Right renal pelvis (tissue), 4 donors: ENCODE measurements around the gene SAP30. TPM values are rescaled to one million over a fixed set of nuclear protein-coding genes. Genes with fewer than 3 reads are reported as not detected.
A peak's percentile ranks its signal among the peaks of the same experiment; 100 is the strongest.

Experiments used
- DNase-seq, 4 donors: peaks; one replicate each; pipeline ENCODE4 v3.0.0-alpha.2; 2013; ENCODE audit warnings: low read depth in 4 of 4, low spot score in 3 of 4, missing footprints in 1 of 4
- polyA plus RNA-seq, 4 donors: library from polyadenylated mRNA; unstranded; fragments of 120-200 nt; gene quantifications; one replicate each; pipeline ENCODE4 v1.2.1, GENCODE V29; 2013; ENCODE audit not compliant: insufficient read length in 4 of 4

Gene SAP30
- 10 to 100 TPM; 11.2 to 14.6 (median 13.4) TPM for polyA plus RNA-seq

GRCh38 chr4:173370477-173371291 lies at the start of gene SAP30:
SAP30 (plus strand) TSS chr4:173370954; CDS start chr4:173371183, 229 bp downstream.
- DNase-seq = peak; percentile 98 to 99 (median 98)

- no peak for DNase-seq
Observed at GRCh38 chr4:173325007-173325736, 45.6 kb upstream of the SAP30 start.

DNA sequence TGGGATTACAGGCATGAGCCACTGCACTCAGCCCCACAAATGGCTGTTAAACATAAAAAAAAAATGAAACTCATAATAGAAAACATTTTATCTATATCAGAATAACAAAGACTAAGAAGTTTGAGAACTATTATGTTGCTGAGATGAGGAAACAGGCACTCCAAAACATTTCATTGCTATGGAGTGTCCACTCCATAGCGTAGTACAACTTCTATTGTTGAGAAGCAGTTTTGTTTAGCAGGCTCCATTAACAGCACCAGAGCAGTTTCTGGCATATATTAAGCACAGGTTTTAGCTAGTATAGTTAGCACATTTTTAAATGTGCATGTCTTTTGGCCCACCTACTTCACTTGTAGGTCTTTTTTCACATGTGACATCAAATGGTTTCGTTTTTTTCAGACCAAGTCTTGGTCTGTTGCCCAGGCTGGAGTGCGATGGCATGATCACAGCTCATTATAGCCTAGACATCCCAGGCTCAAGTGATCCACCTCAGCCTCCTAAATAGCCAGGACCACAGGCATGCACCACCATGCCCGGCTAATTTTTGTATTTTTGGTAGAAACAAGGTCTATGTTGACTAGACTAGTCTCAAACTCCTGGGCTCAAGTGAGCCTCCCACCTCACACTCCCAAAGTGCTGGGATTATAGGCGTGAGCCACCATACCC lies 42.4 kb upstream of the SAP30 start:
- no peak for DNase-seq

- no peak for DNase-seq
Observed at GRCh38 chr4:173330590-173330989, 40.2 kb upstream of the SAP30 start.

DNA sequence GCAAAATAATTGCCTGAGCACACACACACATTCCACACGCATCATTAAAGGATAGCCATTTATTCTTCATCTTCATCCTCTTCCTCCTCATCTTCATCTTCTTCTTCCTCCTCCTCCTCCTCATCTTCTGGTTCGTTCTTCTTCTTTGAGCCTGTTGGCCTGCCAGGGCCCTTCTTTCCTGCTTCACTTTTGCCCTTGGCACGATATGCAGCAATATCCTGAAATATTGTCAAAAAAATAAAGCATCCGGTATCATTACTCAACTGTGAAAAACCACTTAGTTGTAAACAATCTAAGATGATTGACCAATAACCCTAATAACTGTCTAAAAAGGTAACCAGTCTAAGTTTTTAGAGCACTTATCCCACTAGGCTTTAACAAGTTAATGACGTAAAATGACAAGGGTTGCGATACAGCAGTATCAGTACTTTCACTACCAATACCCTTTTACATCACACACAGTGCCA lies 38.7 kb upstream of the SAP30 start:
- DNase-seq = no peak

DNA sequence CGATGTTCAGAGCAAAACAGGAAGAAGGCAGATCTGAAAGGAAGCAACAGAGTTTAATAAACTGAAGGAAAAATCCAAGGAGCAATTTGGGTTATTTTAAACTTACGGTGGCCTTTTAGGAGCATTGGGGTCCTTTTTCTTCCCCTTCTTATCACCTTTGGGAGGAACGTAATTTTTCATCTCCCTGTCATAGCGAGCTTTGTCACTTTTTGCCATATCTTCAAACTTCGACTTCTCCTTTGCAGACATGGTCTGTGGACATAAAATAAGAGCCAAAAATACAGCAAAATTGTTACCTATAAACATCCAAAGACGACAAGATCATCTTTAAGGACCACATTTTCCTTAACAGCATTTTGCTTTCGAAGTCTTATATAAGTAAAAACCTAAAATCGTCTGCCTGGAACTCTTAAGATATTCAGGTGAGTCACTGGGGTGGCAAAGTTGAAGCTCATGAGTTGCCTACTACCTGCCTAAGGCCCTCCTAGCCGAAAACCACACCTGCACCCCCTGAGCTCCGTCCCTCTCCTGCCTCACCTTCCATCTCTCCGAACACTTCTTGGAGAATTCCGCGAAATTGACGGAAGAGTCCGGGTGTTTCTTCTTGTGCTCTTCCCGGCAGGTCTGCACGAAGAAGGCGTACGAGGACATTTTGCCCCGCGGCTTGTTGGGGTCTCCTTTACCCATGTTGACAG lies 37.6 kb upstream of the SAP30 start:
- no peak for DNase-seq

DNA sequence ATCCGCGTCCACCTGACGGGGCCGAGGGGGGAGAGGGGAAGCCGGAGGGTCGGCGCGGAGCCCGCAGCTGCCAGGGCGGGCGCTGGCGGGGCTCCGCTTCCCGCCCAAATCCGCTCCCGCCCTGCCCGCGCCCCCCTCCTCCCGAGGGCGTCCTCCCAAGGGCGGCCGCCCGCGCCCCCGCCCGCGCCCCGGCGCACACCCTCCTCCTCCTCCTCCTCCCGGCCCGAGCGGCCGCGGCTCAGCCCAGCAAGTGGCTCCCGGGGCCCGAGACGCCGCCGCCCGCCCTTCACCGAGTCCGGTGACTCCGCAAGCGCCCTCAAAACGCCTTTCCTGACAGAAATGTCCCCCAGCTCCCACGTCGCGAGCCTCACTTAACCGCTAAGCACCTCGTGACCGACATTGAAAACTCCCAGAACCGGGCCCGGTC lies 37.1 kb upstream of the SAP30 start:
- peak in 3 of 4 donors; percentile 20 to 51 (median 28) for DNase-seq

DNA sequence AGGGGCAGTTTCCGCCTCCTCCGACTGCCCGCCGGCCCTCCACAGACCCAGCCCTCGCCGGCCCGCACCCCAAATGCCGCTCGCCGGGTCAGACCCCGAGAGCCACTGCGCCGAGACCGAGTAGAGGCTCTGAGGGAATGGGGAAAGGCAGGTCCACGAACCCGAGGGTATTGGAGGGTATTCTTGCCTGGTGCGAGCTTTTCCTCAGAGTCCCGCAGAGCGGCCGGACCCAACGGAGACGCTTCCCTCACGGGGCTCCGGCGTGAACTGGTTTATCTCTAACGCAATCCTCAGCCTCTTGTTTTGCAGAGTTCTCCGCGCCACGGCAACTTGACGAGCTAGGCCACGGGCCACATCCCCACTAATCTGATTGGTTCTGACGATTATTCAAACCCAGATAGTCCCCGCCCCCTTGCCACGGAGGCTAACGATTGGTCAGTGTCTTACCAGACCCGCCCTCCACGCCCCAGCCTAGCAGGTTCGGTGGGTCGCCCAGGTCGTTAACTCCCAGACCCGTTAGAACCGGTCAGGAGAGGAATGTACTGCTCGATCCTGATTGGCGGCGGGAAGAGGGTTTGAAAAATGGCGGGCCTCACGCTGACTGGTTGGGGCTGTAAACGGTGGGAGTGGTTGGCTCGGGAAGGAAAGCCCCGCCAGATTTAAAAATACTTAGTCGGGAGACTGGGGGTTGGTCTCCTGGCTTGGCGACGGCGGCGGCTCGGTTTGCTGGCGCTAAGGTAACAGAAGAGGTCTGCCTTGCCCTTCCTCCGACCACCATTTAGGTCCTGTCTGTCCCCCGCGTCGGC lies 36.5 kb upstream of the SAP30 start, which contains the start of gene HMGB2:
Gene HMGB2, minus strand, starts transcription at position 274 of the 806 bp plus-strand sequence. CDS start 709 bp downstream, outside the sequence.
- peak; percentile 99 to 100 (median 100) for DNase-seq

- DNase-seq = peak; percentile 66 to 80 (median 72)
Observed at GRCh38 chr4:173334891-173335752, 35.6 kb upstream of the SAP30 start.

- no peak for DNase-seq
Observed at GRCh38 chr4:173337463-173337862, 33.3 kb upstream of the SAP30 start.

- no peak for DNase-seq
Observed at GRCh38 chr4:173343832-173344397, 26.8 kb upstream of the SAP30 start.

DNA sequence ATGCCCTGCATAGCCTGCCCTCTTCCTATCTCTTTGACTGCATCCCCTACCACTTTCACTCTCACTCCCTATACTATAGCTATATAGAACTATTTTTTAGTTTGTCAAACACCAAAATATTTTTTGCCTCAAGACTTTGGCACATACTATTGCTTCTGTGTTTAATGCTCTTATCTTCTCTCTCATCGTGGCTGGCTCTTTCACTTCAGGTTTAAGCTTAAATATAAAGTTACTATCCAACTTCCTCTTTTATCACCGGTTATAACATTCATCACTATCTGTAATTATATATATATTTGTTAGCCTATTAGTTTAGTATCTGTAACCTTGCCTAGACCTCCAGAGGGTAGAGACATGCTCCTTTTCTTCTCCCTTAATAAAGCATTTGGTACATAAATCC lies 25.1 kb upstream of the SAP30 start:
- no peak for DNase-seq

GRCh38 chr4:173346074-173346473 lies 24.7 kb upstream of the SAP30 start:
- DNase-seq = no peak

DNA sequence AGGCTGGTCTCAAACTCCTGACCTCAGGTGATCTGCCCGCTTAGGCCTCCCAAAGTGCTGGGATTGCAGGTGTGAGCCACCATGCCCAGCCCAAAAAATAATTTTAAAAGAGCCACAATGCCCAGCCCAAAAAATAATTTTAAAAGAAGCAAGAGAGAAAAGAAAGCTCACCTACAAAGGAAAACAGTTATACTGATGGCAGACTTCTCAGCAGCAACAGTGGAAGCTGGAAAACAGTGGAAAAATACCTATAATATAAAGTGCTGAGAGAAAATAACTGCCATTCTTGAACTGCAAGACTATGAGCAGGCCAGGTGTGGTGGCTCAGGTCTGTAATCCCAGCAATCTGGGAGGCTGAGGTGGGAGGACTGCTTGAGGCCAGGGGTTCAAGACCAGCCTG lies 23.3 kb upstream of the SAP30 start:
- no peak for DNase-seq

GRCh38 chr4:173357939-173358338 lies 12.8 kb upstream of the SAP30 start:
- DNase-seq = no peak

DNA sequence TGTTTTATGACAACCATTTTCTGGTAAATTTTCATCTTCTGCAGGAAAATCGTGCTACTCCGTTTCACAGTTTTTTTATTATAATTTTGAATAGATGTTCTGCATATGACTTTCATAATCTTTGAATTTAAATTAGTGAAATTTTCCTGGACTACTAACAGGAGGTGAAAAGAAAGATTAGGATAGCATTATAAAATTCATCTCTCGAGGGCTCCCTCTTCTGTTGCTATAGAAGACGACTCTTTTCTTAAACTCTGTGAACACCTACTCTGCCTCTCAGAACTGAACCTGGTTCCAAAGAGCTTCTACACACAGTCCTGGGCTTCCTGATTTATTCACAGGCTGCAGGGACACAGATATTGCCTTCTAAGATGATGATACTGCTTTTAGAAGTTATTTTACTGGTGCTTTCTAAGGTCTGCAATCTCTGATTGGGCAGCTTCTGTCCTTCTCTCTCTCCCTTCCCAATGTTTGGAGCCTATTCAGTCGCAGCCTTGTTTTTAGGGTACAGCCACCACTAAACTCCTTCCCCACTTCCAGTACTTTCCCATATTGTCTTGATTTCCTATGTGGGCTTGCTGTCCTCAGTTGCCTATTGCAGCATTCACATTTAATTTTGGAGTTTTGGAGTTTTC lies 10.1 kb upstream of the SAP30 start:
- DNase-seq = no peak

- no peak for DNase-seq
Observed at GRCh38 chr4:173362666-173363065, 8.1 kb upstream of the SAP30 start.
